GM18511 (cell line): Measurements from ENCODE around the gene GSDME.
A peak's percentile ranks its signal among the peaks of the same experiment; 100 is the strongest.

Experiments
- ATAC-seq: cut with Tn5 transposase; IDR thresholded peaks from one replicate; pipeline ENCODE4 v1.9.1; 2021; ENCODE audit warnings: mild to moderate bottlenecking, moderate library complexity; ENCODE audit not compliant: unreplicated experiment

Gene GSDME

DNA sequence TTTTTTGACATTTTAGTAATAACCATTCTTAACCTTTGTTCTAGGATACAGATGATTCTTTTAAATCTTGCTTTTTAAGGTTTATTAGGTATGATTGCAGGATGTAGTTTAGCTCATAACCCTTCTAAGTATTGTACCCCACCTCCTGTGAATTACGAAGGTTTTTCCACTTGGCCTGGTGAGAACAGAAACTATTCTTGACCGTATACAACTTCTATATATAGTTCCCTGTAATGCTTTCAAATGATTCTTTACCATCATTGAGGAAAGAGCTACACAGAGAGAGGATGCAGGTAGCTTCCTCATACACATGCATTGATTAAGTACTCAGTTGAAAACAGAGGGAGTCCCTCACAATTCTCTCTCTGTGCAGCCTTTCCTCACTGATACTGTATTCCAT is 97.8 kb downstream of the GSDME start:
- peak; percentile 97 for ATAC-seq

DNA sequence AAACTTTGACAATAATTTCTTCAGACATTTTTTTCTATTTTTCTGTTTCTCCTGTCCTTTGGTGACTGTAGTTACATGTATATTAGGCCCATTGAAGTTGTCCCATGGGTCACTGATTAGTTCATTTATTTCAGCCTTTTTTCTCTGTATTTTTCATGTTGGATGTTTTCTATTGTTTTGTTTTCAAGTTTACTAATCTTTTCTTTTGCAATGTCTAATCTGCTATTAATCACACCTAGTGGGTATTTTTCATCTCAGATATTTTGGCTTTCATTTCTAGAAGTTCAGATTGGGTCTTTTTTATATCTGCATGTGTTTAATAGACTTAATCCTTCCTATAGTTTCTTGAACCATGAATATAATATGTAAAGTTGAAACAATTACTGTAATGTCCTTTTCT is 99.3 kb downstream of the GSDME start:
- no peak for ATAC-seq

DNA sequence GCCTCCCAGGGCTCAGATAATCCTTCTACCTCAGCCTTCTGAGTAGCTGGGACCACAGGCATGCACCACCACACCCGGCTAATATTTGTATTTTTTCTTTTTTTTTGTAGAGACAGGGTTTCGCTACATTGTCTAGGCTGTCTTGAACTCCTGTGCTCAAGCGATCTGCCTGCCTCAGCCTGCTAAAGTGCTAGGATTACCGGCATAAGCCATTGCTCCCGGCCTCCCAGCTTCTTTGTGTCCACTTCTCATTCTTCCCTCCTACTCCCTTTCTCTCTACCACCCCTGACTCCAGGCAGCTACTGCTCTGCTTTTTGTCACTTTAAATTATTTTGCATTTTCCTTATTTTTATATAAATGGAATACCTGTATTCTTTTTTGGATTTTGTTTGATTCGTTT is 100.7 kb downstream of the GSDME start:
- no peak for ATAC-seq

DNA sequence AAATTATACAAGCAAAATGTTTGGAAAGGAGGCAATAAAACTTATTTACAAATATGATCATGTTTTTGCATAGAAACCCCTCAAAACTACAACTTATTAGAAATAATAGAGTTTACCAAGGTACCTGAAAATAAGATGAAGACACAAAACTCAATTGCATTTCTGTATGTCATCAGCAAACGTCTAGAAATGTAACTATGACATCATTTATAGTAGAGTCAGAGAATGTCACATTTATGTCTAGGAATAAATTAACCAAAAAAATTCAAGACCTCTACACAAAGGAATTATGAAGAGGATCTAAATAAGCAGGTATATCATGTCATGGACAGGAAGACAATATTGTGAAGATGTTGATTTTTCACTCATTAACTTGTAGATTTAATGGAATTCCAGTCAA is 103.0 kb downstream of the GSDME start:
- no peak for ATAC-seq

DNA sequence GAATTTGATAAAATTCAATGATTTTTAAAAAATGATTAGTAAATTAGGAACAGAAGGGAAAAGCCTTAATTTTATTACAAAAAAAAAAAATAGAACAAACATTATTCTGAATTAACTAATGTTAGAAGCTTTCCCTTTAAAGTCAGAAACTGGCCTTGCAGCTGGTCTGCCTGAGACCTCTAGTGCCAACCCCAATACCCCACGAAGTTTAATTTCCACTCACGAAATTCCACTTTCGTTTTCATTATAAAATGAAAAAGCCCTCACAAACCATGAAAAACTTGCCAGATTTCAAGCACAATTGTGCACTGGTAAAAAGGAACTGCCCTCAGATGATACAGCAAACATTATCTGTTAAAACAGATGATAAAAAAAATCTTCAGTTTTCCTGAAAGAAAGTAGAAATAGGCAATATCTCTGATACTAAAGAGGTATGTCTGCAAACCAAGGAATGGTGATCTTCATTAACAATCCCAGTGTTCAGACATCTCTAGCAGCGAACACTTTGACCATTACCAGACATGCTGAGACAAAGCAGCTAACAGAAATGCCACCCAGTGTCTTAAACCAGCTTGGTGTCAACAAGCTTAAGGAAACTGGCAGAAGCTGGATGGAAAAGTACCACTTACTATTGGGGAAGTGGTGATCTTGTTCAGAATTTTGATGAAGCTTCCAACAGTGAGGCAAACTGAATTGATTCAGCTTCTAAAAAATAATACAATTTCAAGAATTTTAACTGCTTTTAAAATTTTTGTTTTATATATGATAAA is 103.8 kb downstream of the GSDME start:
- no peak for ATAC-seq

DNA sequence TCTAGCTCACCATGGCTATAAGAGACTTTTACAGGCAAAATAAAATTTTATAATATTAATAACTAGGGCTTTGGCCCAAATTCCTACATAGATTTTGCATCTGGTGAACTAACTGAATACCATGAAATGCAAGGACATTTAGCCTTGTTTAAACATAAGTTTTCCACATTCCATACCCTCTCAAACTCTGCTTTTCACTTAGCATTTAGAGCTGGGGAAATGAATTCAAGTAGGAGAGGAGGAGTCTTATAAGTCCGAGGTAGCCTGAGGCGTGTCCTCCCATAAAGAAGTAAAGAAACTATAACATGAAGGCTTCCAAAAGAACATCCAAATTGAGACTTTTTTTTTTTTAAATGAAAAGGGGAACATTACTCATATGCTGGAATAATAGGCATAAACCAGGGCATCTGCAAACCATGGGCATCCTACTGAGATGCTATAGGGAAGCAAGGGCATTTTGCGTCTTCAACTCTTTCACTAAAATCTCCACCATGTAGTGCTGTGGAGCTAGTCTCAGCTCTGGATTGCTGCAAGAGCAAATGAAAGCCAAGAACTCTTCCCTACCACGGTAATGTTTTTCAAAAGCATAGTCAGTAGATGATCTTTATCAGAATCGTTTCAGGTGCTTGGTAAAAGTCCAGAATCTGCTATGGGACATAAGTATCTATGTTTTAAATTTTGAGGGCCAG is 104.9 kb downstream of the GSDME start:
- no peak for ATAC-seq
